GM18526 (cell line): ENCODE results near the gene DLG2.

Experiments
- POLR2A ChIP-seq: IDR thresholded peaks from 3 replicates; pipeline ENCODE4 v1.6.1; 2011; ENCODE audit not compliant: insufficient read length; ENCODE audit errors: extremely low read depth

DLG2 gene

DNA sequence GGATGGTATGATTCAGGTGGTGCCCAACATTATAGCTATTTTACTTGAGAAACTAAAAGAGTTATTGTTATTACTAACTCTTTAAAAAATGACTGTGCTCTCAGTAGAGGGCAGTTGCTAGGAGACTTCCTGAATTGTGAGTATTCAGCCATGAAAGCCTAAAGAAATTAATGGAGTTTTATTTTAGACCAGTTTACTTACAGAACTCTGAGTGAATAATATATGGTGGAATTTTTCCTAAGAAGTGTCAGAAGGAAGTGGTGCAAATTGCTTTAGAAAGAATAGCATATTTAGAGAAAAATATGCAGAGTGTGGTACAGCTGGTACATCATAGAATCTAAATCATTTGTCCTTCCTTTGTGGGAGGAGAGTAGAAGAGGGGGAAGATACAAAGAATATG, 1651.1 kb downstream of the DLG2 start:
- no peak for TF ChIP-seq POLR2A

DNA sequence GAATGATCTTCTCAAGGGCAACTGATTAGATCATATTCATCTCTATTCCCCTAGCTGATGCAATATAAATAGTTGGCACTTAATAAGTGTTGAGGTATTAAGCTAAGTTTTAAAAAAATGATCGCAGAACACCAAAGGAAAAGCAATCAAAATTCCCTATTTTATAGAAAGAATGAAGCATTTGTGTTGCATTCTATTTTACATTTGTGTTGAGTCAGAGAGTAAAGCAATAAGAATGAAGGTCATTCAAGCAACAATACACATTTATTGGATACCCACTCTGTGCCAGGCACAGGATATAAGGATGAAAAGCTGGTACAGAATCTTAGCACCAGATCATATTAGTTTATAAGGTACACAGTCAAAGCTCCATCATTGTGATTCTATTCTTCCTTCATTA, 1654.6 kb downstream of the DLG2 start:
- no peak for TF ChIP-seq POLR2A

DNA sequence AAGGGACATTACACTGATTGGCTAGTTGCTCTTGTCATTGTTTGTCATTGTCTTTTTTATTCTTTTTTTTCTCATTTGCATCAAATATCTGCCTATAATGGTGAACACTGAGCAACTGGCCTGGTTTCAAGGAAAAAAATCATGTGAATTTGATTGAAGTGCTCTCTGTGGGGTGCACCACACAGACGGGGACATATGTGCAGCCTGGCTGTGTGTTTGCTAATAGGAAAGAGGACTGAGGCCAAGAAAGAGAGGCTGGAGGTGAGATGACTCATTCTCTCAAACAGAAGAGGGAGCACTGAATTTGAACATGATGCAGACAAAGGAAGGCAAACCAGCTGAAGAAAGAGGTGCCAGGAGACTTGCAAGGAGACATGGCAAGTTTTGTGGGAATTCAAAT, 1656.1 kb downstream of the DLG2 start:
- TF ChIP-seq POLR2A, result no peak

- TF ChIP-seq POLR2A, result no peak
These were observed 1657.0 kb downstream of the DLG2 start for GRCh38 chr11:83970061-83970671.

GRCh38 chr11:83957038-83957900, 1669.9 kb downstream of the DLG2 start:
- no peak for TF ChIP-seq POLR2A

DNA sequence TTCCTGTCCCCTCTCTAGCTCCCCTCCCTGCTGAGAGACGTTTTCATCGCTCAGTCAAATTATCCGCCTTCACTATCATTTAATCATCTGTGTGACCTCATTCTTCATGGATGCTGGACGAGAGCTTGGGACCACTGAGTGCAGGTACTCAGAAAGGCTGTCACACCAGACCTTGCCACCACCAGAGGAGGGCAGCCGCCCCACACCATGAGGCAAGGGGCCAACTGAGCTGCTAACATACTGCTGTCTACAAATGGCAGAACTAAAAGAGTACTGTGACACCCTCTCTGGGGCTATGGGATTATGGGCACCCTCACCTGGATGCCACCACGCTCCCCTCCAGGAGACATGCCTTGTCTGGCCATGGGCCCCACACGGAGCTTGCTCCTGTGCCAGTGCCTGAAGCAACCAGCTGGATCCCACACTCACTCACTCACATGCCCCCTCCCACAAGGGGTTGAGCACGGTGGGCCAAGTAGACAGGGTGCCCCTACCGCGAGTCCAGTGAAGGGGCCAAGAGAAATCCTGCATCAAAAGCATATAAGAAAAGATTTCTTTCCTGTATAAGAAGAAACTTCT, 1670.9 kb downstream of the DLG2 start:
- no peak for TF ChIP-seq POLR2A

DNA sequence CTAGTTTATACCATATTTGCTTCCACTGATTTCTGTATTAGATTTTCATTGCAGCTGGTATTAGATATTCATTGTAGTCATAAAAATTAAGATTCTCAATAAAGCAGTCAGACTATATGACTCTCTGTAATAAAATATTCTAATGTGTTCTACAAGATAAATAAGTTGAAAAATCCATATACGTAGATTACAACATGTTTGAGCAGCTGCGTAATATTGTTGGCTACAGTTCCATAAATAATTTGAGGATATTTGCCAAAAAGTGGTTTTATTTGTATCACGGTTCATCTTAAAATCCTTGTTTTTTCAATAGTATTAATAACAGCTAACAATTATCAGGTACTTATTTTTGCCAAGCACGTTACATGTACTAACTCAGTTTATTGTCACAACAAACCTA, 1672.4 kb downstream of the DLG2 start:
- TF ChIP-seq POLR2A, result no peak

DNA sequence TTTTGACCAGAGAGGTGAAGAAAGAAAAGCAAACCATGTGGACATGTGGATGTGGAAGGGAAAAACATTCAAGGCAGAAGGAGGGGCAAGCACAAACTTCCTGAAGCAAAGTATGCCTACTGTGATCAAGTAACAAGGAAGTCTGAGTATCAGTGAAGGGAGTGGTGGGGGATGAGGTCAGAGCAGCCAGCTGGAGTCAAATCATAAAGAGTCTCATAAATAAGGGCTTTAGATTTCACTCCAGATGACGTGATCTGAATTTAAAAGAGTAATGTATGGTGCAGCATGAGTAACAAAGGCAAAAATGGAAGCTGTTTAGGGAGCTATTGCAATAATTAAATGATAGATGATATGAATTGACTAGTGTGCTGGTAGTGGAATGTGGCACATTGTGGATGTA, 1675.6 kb downstream of the DLG2 start:
- TF ChIP-seq POLR2A, result no peak

DNA sequence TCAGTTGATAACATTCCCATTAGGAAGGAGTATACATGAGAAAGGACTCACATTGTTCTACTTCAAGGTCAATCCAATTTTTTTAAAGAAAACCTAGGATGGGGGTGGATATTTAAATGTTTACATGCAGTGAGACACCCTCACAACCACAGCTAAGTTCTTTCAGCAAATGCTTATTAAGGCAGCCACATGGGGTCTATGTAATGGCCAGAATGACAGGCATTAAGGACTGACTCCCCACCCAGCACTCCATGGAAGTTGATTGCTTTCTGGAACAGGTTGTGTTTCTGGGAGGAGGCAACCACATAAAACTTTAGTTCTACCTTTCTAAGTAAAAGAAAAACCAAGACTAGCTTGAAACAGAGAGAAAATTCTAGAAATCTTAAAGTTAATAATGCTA, 1678.9 kb downstream of the DLG2 start:
- no peak for TF ChIP-seq POLR2A

GRCh38 chr11:83945976-83946375, 1681.2 kb downstream of the DLG2 start:
- TF ChIP-seq POLR2A, result no peak

DNA sequence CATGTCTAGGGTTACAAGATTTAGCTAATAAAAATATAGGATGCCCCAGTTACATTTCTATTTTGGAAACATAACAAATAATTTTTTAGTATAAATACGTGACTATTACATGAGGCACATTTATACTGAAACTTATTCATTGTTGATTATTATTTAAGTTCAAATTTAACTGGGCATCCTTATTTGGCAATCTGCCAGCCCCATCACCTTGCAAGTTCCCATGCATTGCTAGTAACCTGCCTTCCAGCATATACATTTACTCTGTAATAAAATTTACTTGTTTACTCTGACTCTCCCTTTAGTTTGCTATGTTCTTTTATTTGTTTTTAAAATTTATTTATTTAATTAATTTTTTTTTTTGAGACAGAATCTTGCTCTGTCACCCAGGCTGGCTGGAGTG, 1686.1 kb downstream of the DLG2 start:
- TF ChIP-seq POLR2A, result no peak

- TF ChIP-seq POLR2A, result no peak
These were observed 1689.0 kb downstream of the DLG2 start for GRCh38 chr11:83938148-83938547.

GRCh38 chr11:83933008-83933407, 1694.1 kb downstream of the DLG2 start:
- no peak for TF ChIP-seq POLR2A

DNA sequence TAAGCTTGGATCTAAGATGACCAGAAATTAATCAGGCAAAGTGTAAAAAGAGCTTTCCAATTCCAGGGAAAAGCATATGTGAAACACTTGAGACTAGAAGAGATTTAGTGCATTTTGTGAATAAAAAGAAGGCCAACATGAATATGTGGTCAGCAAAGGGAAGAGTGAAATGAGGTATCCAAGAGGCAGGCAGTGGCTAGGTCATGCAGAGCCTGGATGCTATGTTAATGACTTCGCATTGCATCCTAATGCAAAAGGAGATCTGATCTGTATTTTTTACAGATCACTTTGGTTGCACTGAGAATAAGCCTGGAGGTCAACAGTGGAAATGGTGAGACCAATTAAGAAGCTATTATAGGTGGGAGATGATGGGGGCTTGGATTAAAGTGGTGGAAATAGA, 1699.7 kb downstream of the DLG2 start:
- no peak for TF ChIP-seq POLR2A

DNA sequence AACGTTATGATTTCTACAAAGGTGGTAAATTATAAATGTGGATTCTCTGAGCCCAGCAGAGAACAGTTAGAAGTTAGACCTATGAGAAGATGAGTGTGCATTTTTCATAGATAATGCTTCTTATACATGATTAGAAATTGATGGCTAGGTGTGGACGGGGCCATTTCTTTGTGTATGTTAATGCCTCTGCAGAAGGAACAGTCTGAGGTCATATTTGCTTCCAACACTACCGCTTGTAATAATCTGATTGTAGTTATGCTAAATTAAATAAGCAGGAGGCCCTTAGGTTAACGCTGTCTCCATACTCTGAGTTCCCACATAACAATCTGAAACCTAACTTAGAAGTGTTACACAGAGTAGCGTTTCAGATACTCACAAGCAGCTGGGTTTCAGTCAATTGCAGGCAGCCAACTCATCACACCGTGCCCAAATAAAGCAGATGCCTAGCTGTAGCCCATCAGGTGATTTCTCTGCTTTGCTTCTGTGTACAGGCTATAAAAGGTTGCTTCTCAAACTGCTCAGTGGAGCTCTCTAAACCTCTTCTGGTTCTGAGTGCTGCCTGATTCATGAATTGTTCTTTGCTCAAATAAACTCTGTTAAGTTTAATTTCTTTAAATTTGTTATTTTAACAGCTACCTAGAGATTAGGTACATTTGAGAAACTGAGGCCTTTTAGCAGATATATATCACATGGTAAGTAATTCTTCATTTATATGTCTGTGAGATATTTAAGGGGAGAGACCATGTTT, 1702.2 kb downstream of the DLG2 start:
- no peak for TF ChIP-seq POLR2A

DNA sequence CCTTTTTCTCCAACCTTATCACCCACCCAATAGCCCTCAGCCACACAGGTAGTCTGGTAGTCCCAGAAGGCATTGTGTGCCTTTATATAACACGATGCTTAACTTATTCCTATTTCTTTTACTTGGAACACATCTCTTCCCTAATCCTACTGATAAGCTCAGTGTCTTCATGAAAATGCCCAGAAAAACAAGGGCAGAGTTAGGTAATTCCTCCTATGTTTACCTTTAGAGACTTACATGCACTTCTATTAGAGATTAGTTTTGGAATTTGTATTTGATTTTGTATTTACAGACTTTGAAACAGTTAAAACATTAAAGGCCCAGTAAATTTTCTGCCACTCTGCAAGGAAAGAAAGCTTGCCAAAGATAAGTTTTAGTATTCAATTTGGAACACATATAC, 1703.2 kb downstream of the DLG2 start:
- no peak for TF ChIP-seq POLR2A
